Adrenal gland (tissue), 12 donors: Measurements from ENCODE around the gene PCNX2. TPM values are rescaled to one million over a fixed set of nuclear protein-coding genes. Genes with fewer than 3 reads are reported as not detected.

Source experiments
- DNase-seq, 7 donors: peaks; one replicate each; pipeline ENCODE4 v3.0.0-alpha.2; 2019 to 2020
- H3K27ac ChIP-seq, 5 donors: fragments of 200-600 bp; sonication (generic) in 4 of 5; 1 replicate in 3 of 5; 2 replicates in 2 of 5; pipeline versions ENCODE4 v1.5.1 to v1.8.0; 2016 to 2020; ENCODE audit warnings: mild to moderate bottlenecking in 1 of 5
- H3K27me3 ChIP-seq: fragments of 200-600 bp; 2 replicates; pipeline ENCODE4 v1.8.0; 2021
- H3K36me3 ChIP-seq, 2 donors: fragments of 200-600 bp; replicated peaks in 1 of 2; 1 replicate in 1 of 2; 2 replicates in 1 of 2; pipeline versions ENCODE4 v1.5.1 to v1.8.0; 2018 to 2022
- H3K4me1 ChIP-seq, 2 donors: fragments of 200-600 bp; replicated peaks in 1 of 2; 1 replicate in 1 of 2; 2 replicates in 1 of 2; pipeline versions ENCODE4 v1.5.1 to v1.8.0; 2018 to 2021
- H3K4me3 ChIP-seq, 4 donors: fragments of 200-600 bp; sonication (generic) in 3 of 4; one replicate each; pipeline ENCODE4 v1.5.1; 2016 to 2018
- H3K9me3 ChIP-seq, 3 donors: fragments of 200-600 bp; sonication (generic) in 1 of 3; replicated peaks in 1 of 3; 1 replicate in 2 of 3; 2 replicates in 1 of 3; pipeline versions ENCODE4 v1.5.1 to v1.8.0; 2016 to 2021
- CTCF ChIP-seq, 6 experiments: fragments of 450-650 bp in 4 of 6; fragments of 200-600 bp in 2 of 6; sonication (generic) in 1 of 6; IDR thresholded peaks; 1 replicate in 5 of 6; 2 replicates in 1 of 6; pipeline versions ENCODE4 v1.5.1 to v1.8.0; 2016 to 2021; ENCODE audit warnings: antibody characterized with exemption in 6 of 6, mild to moderate bottlenecking in 2 of 6, moderate library complexity in 1 of 6
- POLR2A ChIP-seq, 2 donors: fragments of 450-650 bp; IDR thresholded peaks; one replicate each; pipeline ENCODE4 v1.6.1; 2017; ENCODE audit warnings: antibody characterized with exemption in 2 of 2, mild to moderate bottlenecking in 2 of 2, moderate library complexity in 1 of 2
- WGBS, 4 donors: extraction: QIAGEN DNeasy Blood & Tissue Kit in 2 of 4; methylation state at CpG; one replicate each; pipeline versions ENCODE4 v1.1.5 to v1.1.7; 2013 to 2017; 5-methylcytosine and 5-hydroxymethylcytosine counted together
- intact Hi-C, 2 donors: fragments of 100-400 bp; cut with DNase I; formaldehyde crosslinking; loops; one replicate each; pipeline versions ENCODE4 v1.14.1 to v1.15.0; 2022 to 2023
- polyA plus RNA-seq, 3 donors: library from polyadenylated mRNA; stranded (reverse); fragments of 200-250 nt in 2 of 3; fragments of 350-450 nt in 1 of 3; fragmentation: Illumina TruSeq in 1 of 3; extraction: RNeasy Lipid Tissue Mini Kit (QIAGEN cat#74804) in 1 of 3; gene quantifications; one replicate each; pipeline ENCODE4 v1.2.3, GENCODE V29; 2013 to 2014
- total RNA-seq, 9 donors: library from RNA; depleted of rRNA in 4 of 9; stranded (reverse); fragments of >200 nt in 4 of 9; fragments of 120-200 nt in 1 of 9; fragmentation: NEBNext Ultra II Directional in 1 of 9; extraction: Animal tissue kit (Norgen Biotek cat#: 25700) in 1 of 9; gene quantifications; one replicate each; pipeline versions ENCODE4 v1.1.0 to v1.2.4, GENCODE V29; 2013 to 2023
- donor health status: healthy with polysubstance abuse.
- donor health status: Bipolar disorder and iron deficiency.
- donor health status: DM: yes; HTN: yes; CAD: no.
- donor health status: DM: no; HTN: no; CAD: no.
- donor health status: DM: no; HTN: no; CAD: no.
- donor health status: DM: yes; HTN: yes; CAD: no.

The PCNX2 gene
- total and polyA plus RNA-seq, 12 donors: 2.2 to 14.5 (median 5.5) TPM

DNA sequence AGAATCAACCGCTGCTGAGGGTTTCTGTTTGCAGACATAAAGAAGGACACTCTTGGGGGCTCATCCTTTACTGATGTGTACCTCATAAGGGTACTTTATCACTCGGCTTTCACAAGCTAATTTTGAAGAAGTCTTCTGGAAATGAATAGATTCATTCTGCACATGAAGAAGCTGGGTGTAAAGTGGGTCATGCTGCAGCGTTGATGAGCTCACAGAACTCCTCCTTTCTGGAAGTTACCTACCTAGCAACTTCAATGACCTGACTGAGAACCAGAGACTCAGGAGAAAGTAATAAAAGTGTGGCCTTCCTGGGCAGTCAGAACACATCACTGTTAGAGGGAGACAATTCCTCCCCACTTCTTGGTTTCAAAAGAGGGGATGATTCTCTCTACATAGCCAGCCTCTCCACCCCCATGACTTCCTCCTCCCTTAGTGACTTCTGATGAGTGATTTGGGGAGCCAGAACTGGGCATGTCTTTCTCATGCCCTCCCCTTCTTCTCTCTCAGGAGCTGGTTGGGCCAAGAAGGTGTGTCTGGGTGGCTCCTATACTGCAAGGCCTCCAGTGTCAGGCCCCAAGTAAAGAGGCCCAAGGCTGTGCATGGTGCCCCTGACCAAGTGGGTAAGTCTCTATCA lies 27.0 kb downstream of the PCNX2 start:
- Histone ChIP-seq H3K4me1 (no peaks in the 10 kb centered on the region), H3K9me3 (no peaks in the 10 kb centered on the region), H3K27ac (no peak overlapping the region), H3K36me3 (no peaks in the 10 kb centered on the region), H3K27me3 (no peaks in the 10 kb centered on the region), H3K4me3 (no peak overlapping the region)
- DNase-seq: no peak
- 69 to 96% (median 87%) methylated on average over 3 of the region's 3 CpGs for WGBS, 4 donors
- intact Hi-C loops: no loop called here
- no peak for TF ChIP-seq POLR2A (IDR thresholded peaks at IDR 0.05)
- TF ChIP-seq CTCF (IDR thresholded peaks at IDR 0.05): no peak

DNA sequence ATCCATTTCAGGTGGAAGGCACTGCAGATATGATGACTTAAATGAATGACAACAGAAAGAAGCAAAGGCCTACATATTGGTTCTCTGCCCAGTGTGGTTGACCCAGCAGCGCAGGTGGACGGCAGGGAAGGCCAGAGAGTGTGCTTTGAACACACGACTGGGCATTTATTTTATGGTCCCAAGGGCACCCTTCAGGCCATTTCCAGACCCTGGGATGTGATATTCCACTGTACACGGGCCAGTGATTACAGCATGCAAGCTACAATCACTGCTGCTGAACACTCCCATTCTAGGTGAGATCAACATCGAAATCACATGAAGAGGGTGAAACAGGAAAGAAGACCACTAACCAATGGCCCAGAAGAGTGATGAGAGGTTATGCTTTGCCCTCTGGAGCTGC lies 33.8 kb downstream of the PCNX2 start:
- WGBS, 4 donors: 85 to 97% (median 90%) methylated on average over 5 of the region's 5 CpGs
- Histone ChIP-seq H3K9me3 (no peaks in the 10 kb centered on the region), H3K36me3 (no peaks in the 10 kb centered on the region), H3K27ac (no peak overlapping the region), H3K4me1 (no peaks in the 10 kb centered on the region), H3K4me3 (no peak overlapping the region), H3K27me3 (no peaks in the 10 kb centered on the region)
- no peak for DNase-seq
- TF ChIP-seq CTCF (IDR thresholded peaks at IDR 0.05): no peak
- TF ChIP-seq POLR2A (IDR thresholded peaks at IDR 0.05): no peak
- intact Hi-C loops: no loop called here

- Histone ChIP-seq H3K4me1 (no peaks in the 10 kb centered on the region), H3K27ac (no peak overlapping the region), H3K9me3 (no peaks in the 10 kb centered on the region), H3K4me3 (no peak overlapping the region), H3K27me3 (no peaks in the 10 kb centered on the region), H3K36me3 (no peaks in the 10 kb centered on the region)
- intact Hi-C loops: no loop called here
- TF ChIP-seq CTCF (IDR thresholded peaks at IDR 0.05) (no peak), POLR2A (IDR thresholded peaks at IDR 0.05) (no peak)
- WGBS, 4 donors: 59 to 89% (median 80%) methylated on average over 3 of the region's 3 CpGs
- no peak for DNase-seq
Observed at GRCh38 chr1:233261206-233261605, 34.3 kb downstream of the PCNX2 start.

DNA sequence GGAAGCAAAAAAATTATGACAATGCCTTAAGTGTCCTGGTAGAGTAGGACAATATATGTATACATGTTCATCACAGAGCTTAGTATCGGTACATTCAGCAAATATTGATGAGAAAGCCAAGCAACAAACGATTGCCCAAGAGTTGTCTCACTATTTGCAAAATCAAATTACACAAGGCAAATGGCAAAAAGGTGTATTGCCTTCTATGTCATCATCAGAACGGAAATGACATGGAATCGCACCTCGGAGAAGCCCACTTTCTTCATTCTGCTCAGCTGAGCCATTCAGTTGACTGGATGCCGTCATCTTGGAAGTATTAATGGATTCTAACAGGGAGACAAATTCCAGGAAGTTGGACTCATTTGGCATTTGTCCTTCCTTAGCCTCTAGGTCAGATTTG lies 37.7 kb downstream of the PCNX2 start:
- TF ChIP-seq CTCF (IDR thresholded peaks at IDR 0.05) (no peak), POLR2A (IDR thresholded peaks at IDR 0.05) (no peak)
- Histone ChIP-seq H3K4me1 (no peaks in the 10 kb centered on the region), H3K27me3 (no peaks in the 10 kb centered on the region), H3K4me3 (no peak overlapping the region), H3K27ac (no peak overlapping the region), H3K36me3 (no peaks in the 10 kb centered on the region), H3K9me3 (no peaks in the 10 kb centered on the region)
- intact Hi-C loops: no loop called here
- WGBS, 4 donors: 90 to 95% (median 93%) methylated on average over 6 of the region's 6 CpGs
- no peak for DNase-seq
